Neuronal stem cell (in vitro differentiated cells): Measurements from ENCODE around the gene FARS2.

Source experiments
- DNase-seq: peaks from one replicate; pipeline ENCODE4 v3.0.0-alpha.2; 2013; ENCODE audit warnings: low spot score
- H2AFZ ChIP-seq: one replicate; pipeline ENCODE4 v1.6.1; 2013; ENCODE audit warnings: mild to moderate bottlenecking, low read length, inconsistent platforms
- H2AK5ac ChIP-seq: 2 replicates; pipeline ENCODE4 v1.6.1; 2013; ENCODE audit warnings: low read depth, mild to moderate bottlenecking, inconsistent platforms, low read length, moderate library complexity, mixed read lengths
- H2BK120ac ChIP-seq: 2 replicates; pipeline ENCODE4 v1.6.1; 2013; ENCODE audit warnings: low read depth, mild to moderate bottlenecking, inconsistent platforms, low read length, moderate library complexity, mixed read lengths
- H2BK12ac ChIP-seq: one replicate; pipeline ENCODE4 v1.6.1; 2013; ENCODE audit warnings: low read length, inconsistent platforms
- H2BK15ac ChIP-seq: 2 replicates; pipeline ENCODE4 v1.6.1; 2013; ENCODE audit warnings: mild to moderate bottlenecking, low read length, inconsistent platforms, mixed read lengths
- H2BK5ac ChIP-seq: one replicate; pipeline ENCODE4 v1.6.1; 2013; ENCODE audit warnings: inconsistent platforms, mild to moderate bottlenecking, low read length, moderate library complexity
- H3K14ac ChIP-seq: one replicate; pipeline ENCODE4 v1.6.1; 2013; ENCODE audit warnings: low read length, inconsistent platforms
- H3K18ac ChIP-seq: 2 replicates; pipeline ENCODE4 v1.6.1; 2013; ENCODE audit warnings: low read length, inconsistent platforms
- H3K23ac ChIP-seq: 2 replicates; pipeline ENCODE4 v1.6.1; 2013; ENCODE audit warnings: low read depth, mild to moderate bottlenecking, mixed read lengths, low read length, inconsistent platforms; ENCODE audit not compliant: poor library complexity
- H3K27ac ChIP-seq: replicated peaks from 3 replicates; pipeline ENCODE4 v1.5.1; 2013; ENCODE audit warnings: low read length, inconsistent platforms
- H3K27me3 ChIP-seq, 3 experiments: 2 replicates each; pipeline ENCODE4 v1.6.1; 2013; ENCODE audit warnings: low read length in 3 of 3, mild to moderate bottlenecking in 2 of 3, inconsistent platforms in 1 of 3, low read depth in 1 of 3, mixed read lengths in 1 of 3, moderate library complexity in 1 of 3; ENCODE audit not compliant: control insufficient read depth in 3 of 3, insufficient read depth in 3 of 3
- H3K36me3 ChIP-seq, 2 donors: replicated peaks in 1 of 2; 2 replicates each; pipeline ENCODE4 v1.6.1; 2013; ENCODE audit warnings: low read length in 2 of 2; ENCODE audit not compliant: control insufficient read depth in 2 of 2, insufficient read depth in 2 of 2
- H3K4ac ChIP-seq: 2 replicates; pipeline ENCODE4 v1.6.1; 2013; ENCODE audit warnings: inconsistent platforms, mild to moderate bottlenecking, low read length, moderate library complexity
- H3K4me1 ChIP-seq, 2 donors: 1 replicate in 1 of 2; 2 replicates in 1 of 2; pipeline ENCODE4 v1.6.1; 2013; ENCODE audit warnings: low read length in 2 of 2, low read depth in 1 of 2; ENCODE audit not compliant: control insufficient read depth in 2 of 2, insufficient read depth in 1 of 2
- H3K4me2 ChIP-seq: one replicate; pipeline ENCODE4 v1.6.1; 2013; ENCODE audit warnings: mild to moderate bottlenecking, low read length, inconsistent platforms; ENCODE audit not compliant: insufficient read depth, poor library complexity, severe bottlenecking
- H3K4me3 ChIP-seq, 2 donors: 2 replicates each; pipeline ENCODE4 v1.5.1; 2013; ENCODE audit warnings: low read length in 2 of 2, mild to moderate bottlenecking in 2 of 2, inconsistent platforms in 1 of 2, moderate library complexity in 1 of 2
- H3K79me1 ChIP-seq: one replicate; pipeline ENCODE4 v1.6.1; 2013; ENCODE audit warnings: low read depth, mild to moderate bottlenecking, inconsistent platforms, low read length, moderate library complexity
- H3K9ac ChIP-seq: one replicate; pipeline ENCODE4 v1.6.1; 2013; ENCODE audit warnings: mild to moderate bottlenecking, low read depth, low read length, inconsistent platforms; ENCODE audit not compliant: poor library complexity
- H3K9me3 ChIP-seq, 2 donors: replicated peaks in 1 of 2; 2 replicates each; pipeline versions ENCODE3 to v1.6.1; 2013; ENCODE audit warnings: low read length in 2 of 2, mild to moderate bottlenecking in 2 of 2, inconsistent platforms in 1 of 2, low read depth in 1 of 2, mixed read lengths in 1 of 2, moderate library complexity in 1 of 2; ENCODE audit not compliant: control insufficient read depth in 2 of 2, insufficient read depth in 1 of 2
- H4K8ac ChIP-seq: one replicate; pipeline ENCODE4 v1.6.1; 2013; ENCODE audit warnings: low read depth, mild to moderate bottlenecking, inconsistent platforms, low read length, moderate library complexity
- H4K91ac ChIP-seq: one replicate; pipeline ENCODE4 v1.6.1; 2013; ENCODE audit warnings: low read length, low read depth, mild to moderate bottlenecking, inconsistent platforms; ENCODE audit not compliant: poor library complexity
- WGBS, 2 donors: extraction: QIAGEN DNeasy Blood & Tissue Kit; methylation state at CpG; one replicate each; pipeline ENCODE4 v1.1.7; 2013; ENCODE audit warnings: missing lambda C conversion rate in 2 of 2, mixed read lengths in 1 of 2; ENCODE audit not compliant: insufficient read length in 2 of 2, insufficient replicate concordance in 1 of 2; ENCODE audit errors: extremely low coverage in 2 of 2; 5-methylcytosine and 5-hydroxymethylcytosine counted together

The FARS2 gene

GRCh38 chr6:5383856-5384255, 122.5 kb downstream of the FARS2 start:
- Histone ChIP-seq H3K9ac (no peak overlapping the region), H3K27ac (no peak overlapping the region), H2BK15ac (no peak overlapping the region), H2AK5ac (no peak overlapping the region), H4K91ac (no peak overlapping the region), H3K9me3 (peaks cover 0 to 12% of the 10 kb centered on the region in 2 donors), H3K79me1 (no peaks in the 10 kb centered on the region), H4K8ac (no peak overlapping the region), H3K14ac (no peak overlapping the region), H3K4me2 (no peak overlapping the region), H2AFZ (no peak overlapping the region), H3K23ac (no peak overlapping the region), H2BK5ac (no peak overlapping the region), H3K4ac (no peak overlapping the region), H3K36me3 (no peaks in the 10 kb centered on the region), H3K4me1 (peaks cover 0 to 7% of the 10 kb centered on the region in 2 donors), H2BK120ac (no peak overlapping the region), H3K4me3 (no peak overlapping the region), H3K18ac (no peak overlapping the region), H2BK12ac (no peak overlapping the region), H3K27me3 (no peaks in the 10 kb centered on the region)
- no CpG with 5 or more reads among the region's 1 CpG for WGBS, 2 donors
- no peak for DNase-seq

- H3K4me3 ChIP-seq, result no peak overlapping the region
- no peak overlapping the region for H3K27ac ChIP-seq
Measured at GRCh38 chr6:5384276-5384675, 123.0 kb downstream of the FARS2 start.

GRCh38 chr6:5388326-5388725, 127.0 kb downstream of the FARS2 start:
- no peak for DNase-seq

More at GRCh38 chr6:5384276-5384675, 123.0 kb downstream of the FARS2 start:
- no peak overlapping the region for H2BK5ac ChIP-seq
- no peak overlapping the region for H2BK15ac ChIP-seq
- H3K79me1 ChIP-seq, result no peaks in the 10 kb centered on the region
- no peak overlapping the region for H3K4me2 ChIP-seq
- H3K4me1 ChIP-seq, result peaks cover 0 to 5% of the 10 kb centered on the region in 2 donors
- no peak overlapping the region for H4K91ac ChIP-seq
- DNase-seq, result no peak
- no peak overlapping the region for H2BK120ac ChIP-seq
- H2BK12ac ChIP-seq, result no peak overlapping the region
- H3K27me3 ChIP-seq, result no peaks in the 10 kb centered on the region
- peaks cover 0 to 12% of the 10 kb centered on the region in 2 donors for H3K9me3 ChIP-seq
- no peak overlapping the region for H3K14ac ChIP-seq
- H3K9ac ChIP-seq, result no peak overlapping the region
- no peak overlapping the region for H3K18ac ChIP-seq
- no peak overlapping the region for H3K23ac ChIP-seq
- H4K8ac ChIP-seq, result no peak overlapping the region
- H2AFZ ChIP-seq, result no peak overlapping the region
- H3K36me3 ChIP-seq, result no peaks in the 10 kb centered on the region
- H2AK5ac ChIP-seq, result no peak overlapping the region
- no CpG with 5 or more reads among the region's 7 CpGs for whole genome bisulfite sequencing, 2 donors
- H3K4ac ChIP-seq, result no peak overlapping the region

GRCh38 chr6:5389086-5389745, 127.9 kb downstream of the FARS2 start:
- Histone ChIP-seq H4K91ac (no peak overlapping the region), H2BK15ac (no peak overlapping the region), H3K4ac (no peak overlapping the region), H2BK12ac (no peak overlapping the region), H2AFZ (no peak overlapping the region), H3K27ac (no peak overlapping the region), H4K8ac (no peak overlapping the region), H3K9me3 (no peaks in the 10 kb centered on the region), H3K4me2 (no peak overlapping the region), H2AK5ac (no peak overlapping the region), H3K36me3 (no peaks in the 10 kb centered on the region), H3K4me3 (no peak overlapping the region), H3K27me3 (no peaks in the 10 kb centered on the region), H3K9ac (no peak overlapping the region), H3K79me1 (no peaks in the 10 kb centered on the region), H2BK5ac (no peak overlapping the region), H2BK120ac (no peak overlapping the region), H3K18ac (no peak overlapping the region), H3K14ac (no peak overlapping the region), H3K4me1 (peaks cover 0 to 5% of the 10 kb centered on the region in 2 donors), H3K23ac (no peak overlapping the region)
- DNase-seq, result no peak
- WGBS, 2 donors, result no CpG with 5 or more reads among the region's 6 CpGs

More at GRCh38 chr6:5388326-5388725, 127.0 kb downstream of the FARS2 start:
- H3K36me3 ChIP-seq, result no peaks in the 10 kb centered on the region
- H2BK15ac ChIP-seq, result no peak overlapping the region
- no peak overlapping the region for H4K8ac ChIP-seq
- H2AK5ac ChIP-seq, result no peak overlapping the region
- no peak overlapping the region for H3K27ac ChIP-seq
- no peaks in the 10 kb centered on the region for H3K9me3 ChIP-seq
- H3K27me3 ChIP-seq, result no peaks in the 10 kb centered on the region
- H3K79me1 ChIP-seq, result no peaks in the 10 kb centered on the region
- H2AFZ ChIP-seq, result no peak overlapping the region
- no peak overlapping the region for H3K9ac ChIP-seq
- no peak overlapping the region for H3K23ac ChIP-seq
- no peak overlapping the region for H3K18ac ChIP-seq
- no peak overlapping the region for H3K4me3 ChIP-seq
- H2BK120ac ChIP-seq, result no peak overlapping the region
- no peak overlapping the region for H2BK12ac ChIP-seq
- H3K14ac ChIP-seq, result no peak overlapping the region
- no peak overlapping the region for H4K91ac ChIP-seq
- H3K4me1 ChIP-seq, result peaks cover 0 to 5% of the 10 kb centered on the region in 2 donors
- WGBS, 2 donors, result no CpG with 5 or more reads among the region's 3 CpGs
- H2BK5ac ChIP-seq, result no peak overlapping the region
- H3K4me2 ChIP-seq, result no peak overlapping the region
- no peak overlapping the region for H3K4ac ChIP-seq
